OCI-M1 (cell line): ENCODE measurements around the gene HOXA6.
A peak's percentile ranks its signal among the peaks of the same experiment; 100 is the strongest.

ENCODE experiments used
- DNase-seq: peaks from one replicate; lab custom pipeline; 2025; lab: John Stamatoyannopoulos, UW

Gene HOXA6

DNA sequence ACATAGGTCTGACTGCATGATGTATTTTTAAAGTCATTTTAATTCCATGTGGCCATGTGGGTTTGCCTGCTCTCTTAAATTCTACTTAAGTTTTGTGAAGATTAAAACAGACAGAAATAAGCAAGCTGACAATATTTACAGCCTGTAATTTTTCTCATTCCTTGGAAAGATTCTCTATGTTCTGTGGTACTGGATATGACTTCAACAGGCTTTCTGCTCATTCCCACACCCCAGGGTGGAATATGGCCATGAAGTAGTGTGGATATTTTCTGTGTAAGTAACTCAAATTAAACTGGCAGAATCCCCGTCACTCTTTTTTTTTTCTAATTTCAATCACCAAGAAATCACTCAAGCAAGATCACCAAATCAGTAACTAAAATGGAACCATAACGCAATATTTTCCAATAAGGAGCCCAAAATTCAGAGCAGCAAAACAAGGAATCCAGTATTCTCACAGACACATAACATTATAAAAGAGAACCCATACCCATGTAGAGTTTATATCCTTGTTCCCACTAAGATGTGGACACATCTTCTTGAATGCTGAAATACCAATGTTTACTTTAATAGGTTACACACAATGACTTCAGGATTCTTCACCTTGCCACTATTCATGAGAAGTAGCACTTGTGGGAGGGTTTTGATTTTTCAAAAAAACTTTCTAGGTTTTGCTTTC is 9.8 kb downstream of the HOXA6 start:
- DNase-seq = no peak

DNA sequence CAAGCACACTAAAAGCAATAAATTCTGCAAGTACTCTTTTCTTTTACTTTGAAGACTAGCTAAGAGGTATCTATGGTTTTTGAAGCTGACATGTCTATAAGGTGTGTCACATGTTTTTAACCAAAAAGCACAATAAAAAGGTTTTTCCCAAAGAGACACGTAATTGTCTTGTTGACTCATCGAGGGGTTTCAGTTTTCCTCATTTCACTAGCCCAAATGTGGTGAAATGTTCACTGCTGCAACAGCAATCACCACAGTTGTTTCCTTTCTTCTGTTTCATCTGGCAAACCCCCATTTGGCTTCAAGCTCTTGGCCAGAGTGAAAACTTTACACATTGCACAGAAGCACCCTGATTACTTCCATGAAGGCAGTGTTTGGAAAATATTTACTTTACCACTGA is 13.2 kb downstream of the HOXA6 start:
- DNase-seq = peak; percentile 9

DNA sequence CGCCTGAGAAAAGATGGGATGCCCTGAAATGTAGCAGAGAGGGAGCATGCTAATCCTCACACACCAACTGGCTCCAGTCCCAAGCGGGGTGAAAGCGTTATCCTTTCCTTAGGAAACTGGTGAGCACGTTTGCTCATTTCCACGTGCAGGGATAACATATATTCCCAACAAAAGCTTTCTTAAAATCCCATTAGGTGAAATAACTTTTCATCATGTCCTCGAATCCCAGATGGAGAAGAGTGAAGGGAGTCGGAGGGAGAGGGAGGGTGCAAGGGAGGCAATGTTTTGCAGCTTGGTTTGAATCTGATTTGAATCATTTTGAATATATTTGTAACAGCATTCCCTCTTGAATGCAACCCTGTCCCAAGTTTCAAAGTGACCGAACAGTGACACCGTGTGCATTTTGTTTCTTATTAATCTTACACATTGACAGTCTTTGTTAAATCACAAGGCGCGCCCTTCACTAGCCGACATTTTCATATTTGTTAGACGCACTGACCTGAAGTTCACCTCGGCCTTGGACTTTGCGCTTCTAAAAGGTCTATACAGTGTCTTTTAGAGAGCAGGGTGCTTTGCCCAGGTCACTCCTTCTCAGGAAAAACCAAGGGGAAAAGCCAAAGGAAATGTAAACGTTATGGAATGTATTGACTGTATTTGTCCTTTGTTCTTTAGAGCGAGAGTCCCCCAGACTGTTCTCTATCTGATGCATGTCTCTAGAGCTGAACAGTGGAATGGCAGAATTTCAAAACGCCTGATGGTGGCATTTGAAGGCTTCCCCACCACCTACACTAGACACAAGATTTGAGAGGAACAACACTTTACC is 14.0 kb downstream of the HOXA6 start:
- no peak for DNase-seq

DNA sequence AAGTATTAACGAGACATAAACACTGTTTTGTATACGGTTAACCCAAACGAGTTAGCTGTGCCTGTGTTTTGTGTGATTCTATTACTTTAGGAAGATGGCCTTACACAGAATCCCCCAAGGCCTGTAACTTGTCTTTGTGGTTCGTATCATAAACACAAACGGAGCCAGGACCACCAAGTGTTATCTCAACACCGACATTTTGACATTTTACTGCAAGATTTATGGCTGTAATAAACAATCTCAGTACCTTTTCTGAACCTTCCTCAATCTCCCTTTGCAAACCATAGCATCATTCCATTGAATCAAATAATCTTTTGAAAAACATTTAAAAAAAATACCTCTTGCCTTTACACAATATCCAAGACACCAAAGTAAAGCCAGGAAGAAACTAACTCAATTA is 14.6 kb downstream of the HOXA6 start:
- no peak for DNase-seq

DNA sequence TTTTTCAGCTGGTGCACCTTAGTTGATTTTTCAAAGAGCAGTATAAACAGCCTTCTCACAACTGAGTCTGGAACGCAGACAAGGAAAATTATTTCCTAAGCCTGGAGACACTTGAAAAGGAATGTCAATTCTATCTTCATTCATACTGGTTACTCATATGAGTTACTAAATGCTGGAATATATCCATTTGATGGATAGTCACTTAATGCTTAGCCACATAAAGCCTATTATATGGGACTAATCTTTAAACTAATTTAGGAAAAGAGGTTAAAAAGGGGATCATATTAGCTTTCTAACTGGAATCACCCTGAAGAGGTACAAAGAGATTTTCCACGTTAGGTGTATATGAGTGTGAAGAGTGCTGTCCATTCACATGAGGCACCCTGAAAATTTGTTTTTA is 15.4 kb downstream of the HOXA6 start:
- no peak for DNase-seq

DNA sequence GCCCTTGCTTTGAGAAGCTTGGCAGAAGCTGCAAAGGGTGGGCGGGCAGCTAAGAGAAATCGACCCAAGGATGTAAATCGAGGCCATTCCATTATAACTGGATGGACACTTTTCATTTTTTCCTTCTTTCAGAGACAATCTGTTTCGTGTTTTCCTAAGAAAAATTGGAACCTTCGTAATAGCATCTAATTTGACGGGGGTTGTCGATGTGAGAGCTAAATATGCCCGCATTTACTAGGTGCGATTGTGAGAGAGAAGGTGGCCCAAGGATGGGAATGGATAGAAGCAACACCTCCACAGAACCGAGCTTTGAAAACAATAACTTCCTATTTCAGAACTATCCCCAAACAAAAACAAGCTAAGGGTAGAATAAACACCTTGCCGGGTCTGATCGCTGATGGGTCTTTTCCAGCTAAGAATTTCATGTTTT is 16.2 kb downstream of the HOXA6 start:
- DNase-seq = no peak

DNA sequence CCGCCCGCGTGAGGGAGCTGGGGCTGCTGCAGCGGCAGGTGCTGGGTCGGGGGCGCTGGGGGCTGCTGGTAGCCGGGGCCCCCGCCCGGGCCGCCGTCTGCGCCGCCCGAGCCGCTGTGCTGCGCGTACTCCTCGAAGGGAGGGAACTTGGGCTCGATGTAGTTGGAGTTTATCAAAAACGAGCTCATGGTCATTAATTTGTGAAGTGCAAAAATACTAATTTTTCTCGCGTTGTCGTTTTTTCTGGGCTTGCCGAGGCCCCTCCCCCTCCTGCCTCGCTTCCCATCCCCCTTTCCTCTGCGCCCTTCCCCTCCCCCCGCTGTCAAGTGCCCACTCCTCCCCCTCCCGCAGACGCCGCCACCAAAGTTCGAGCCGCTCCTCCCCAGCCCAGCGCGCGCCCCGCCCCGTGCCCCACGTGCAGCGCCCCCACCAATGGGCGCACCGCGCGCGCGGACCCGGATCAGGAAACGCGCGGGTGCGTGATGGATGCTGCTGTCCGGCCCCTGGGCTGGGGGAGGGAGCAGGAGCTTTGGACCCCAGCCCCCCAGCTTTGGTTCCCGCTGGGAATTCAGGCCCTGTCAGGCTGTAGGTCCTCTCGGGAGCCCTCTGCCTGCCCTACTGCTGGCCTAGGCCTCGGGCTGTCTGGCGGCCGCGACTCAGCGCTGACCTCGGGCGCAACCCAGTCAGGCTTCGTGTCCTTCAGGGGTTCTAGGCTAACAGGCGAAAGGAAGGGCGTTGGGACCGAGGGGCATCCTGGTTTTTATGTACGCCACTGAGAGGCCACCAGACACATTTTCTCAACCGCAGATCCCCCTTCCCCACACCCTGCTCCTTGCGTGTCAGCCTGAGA is 16.8 kb downstream of the HOXA6 start, which contains the start of gene HOXA4:
TSS of gene HOXA4 (minus strand) at position 218 of the 850 bp plus-strand sequence. CDS start at position 194, 24 bp downstream.
- peak; percentile 90 for DNase-seq

DNA sequence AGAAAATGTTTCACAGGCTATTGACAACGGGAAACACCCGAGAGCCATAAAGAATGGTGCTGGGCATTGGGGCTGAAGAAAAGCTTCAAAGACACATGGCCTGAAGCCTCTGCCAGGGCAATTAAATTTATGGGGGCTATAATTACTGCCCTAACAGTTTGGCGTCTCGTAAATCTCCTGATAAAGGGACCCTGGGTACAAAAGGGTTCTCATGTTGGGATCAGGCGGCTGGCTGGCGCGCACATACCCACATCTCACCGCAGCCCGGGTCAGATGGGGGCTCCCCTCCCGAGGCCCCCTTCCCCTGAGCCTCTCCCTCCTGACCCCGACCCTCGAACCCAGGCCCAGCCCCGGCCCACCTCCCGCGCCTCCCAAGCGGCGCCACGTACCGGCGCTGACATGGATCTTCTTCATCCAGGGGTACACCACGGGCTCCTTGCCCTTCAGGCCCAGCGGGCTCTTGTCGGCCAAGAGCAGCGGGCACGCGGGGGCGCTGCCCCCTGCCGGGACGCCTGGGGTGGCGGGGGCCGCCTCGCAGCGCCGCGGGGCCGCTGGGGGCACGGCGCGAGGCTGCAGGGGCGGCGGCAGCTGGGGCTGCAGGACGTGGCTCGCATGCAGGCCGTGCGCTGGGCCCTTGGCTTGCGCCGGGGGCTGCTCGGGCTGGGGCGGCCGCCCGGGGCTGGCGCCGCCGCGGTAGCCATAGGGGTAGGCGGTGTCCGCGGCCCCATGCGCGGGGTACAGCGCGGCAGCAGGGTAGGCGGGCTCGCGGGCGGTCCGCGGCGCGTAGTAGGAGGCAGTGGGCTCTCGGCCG is 17.6 kb downstream of the HOXA6 start:
- DNase-seq = peak; percentile 38

DNA sequence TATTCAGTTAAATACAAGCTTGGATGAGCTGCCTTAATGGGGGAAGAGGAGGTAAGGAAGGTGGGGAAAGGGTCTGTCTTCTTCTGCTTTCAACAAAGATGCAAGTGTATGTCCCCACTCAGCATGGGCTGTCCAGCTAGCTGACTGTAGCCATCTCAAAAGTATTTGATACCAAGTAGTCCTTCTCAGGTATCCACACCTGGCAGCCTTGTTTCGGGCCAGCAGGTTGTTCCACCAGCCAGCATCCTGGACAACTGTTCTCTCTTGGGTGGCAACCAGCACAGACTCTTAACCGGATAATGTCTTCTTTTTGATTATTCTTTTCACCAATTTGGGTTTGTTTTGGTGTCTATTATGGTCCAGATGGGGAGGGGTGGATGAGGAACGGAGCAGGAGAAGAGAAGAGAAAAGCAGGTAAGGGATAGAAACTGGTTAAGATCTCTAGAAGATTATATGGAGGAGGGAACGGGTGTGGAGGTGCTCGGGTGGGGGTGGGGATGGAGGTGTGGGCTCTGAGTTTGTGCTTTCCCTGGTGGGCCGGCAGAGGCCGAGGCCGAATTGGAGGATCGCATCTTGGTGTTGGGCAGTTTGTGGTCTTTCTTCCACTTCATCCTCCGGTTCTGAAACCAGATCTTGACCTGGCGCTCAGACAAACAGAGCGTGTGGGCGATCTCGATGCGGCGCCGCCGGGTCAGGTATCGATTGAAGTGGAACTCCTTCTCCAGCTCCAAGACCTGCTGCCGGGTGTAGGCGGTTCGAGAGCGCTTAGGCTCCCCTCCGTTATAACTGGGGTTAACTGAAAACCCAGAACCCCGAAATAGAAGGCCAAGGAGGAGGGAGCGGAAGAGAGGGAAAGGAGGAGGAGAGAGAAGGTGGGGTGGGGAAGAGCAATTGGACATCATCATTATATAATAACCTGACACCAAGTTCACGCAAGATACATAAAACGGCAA is 18.5 kb downstream of the HOXA6 start:
- no peak for DNase-seq

DNA sequence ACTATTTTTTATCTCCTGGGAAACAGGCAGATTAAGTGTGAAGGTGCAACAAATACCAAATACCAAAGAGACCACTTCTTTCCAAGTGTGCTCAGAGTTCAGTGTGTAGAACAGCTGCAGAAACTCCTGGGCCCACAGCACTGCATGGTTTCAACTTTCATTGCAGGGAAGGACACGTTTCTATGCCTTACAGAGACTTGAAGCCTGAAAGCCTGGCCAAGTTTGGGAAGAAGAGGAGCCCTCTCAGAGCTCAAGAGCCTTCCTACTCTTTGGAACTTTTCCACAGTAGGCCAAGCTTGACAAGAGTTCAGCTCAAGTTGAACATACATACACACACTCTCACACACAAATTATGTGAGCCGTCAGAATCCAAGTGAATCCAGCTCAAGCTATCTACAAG is 19.5 kb downstream of the HOXA6 start:
- DNase-seq = no peak

DNA sequence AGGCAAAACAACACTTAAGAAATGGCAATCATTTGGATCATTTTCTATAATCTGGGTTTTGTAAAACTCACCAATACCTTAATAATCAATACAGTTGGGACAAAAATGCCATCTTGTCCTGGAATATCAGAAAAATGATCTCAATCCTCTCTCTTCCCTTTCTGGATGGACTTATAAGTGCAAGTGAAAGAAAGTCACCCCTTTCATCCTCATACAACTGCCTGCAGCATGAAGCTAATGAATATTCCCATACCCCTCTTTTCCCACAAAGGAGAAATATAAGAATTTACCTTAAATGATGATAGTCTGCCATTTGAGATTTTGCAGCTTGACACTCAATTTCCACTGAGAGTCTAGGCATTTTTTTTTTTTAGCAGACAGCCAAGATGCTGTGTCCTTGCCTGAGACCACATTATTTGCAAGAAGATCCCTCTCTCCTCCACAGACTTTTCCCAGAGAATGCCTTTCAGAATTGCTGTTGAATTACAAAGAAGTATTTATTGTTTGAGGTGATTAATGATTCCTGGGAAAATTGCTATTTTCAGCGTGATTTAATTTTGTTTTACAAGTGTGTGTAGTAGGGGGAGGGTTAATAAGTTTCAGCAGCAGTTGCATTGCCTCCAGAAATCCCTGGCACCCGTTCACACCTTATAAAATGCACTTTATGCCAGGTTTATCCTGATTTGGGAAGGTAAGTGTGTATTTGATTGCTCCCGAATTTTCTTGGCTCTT is 20.8 kb downstream of the HOXA6 start:
- no peak for DNase-seq

DNA sequence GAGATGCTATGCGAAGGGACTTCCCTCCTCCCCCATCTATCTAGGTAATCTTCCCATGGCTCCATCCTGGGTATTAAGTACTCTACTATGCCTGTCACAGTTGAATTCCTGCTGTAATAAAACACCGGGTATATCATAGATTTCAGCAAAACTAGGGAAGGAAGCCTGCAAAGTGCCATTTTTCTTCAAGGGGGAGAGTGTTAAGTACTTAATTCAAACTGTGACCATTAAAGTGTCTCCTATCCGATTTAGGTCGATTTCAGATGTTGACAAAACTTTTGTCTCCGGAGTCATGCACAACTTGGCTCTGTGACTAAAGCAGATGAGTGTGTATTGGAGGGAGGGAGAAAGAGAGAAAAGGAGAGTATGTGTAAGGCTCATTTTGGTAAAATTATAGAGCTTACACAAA is 21.6 kb downstream of the HOXA6 start:
- DNase-seq = no peak

DNA sequence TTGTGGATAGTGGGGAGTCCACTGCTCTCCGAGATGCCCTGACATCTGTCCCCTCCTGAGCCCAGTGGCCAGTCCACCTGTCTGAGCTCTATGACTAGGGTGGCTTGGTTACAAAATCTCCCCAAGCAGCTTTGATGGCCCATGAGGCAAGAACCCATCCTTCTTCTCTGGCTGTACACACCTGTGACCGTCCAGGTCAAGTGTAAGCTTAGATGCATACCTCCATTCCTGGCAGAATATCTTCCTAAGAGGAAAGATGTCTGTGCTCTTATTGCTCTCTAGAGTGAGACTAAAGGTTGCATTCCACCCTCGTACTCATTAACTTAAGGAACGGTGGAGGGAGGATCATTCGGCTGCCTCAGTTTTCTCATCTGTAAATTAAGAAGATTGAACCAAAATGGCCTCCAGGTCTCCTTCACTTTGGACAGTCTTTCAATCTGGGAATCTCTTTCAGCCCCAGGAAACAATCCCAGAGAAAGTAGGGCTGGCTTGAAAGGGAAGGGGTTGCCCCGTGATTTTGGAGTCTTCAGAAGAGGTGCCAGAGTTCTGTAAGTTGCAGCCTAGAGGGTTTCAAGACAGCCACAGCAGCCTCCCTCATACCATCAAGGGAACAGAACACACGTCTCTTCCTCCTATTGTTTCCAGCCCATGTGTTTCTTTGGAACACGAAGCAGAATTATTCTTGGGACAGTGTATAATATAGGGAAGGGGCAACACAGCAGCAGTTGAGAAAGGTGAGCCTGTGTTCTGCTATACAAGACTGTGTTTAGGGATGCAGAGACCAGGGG is 22.5 kb downstream of the HOXA6 start:
- DNase-seq = no peak

DNA sequence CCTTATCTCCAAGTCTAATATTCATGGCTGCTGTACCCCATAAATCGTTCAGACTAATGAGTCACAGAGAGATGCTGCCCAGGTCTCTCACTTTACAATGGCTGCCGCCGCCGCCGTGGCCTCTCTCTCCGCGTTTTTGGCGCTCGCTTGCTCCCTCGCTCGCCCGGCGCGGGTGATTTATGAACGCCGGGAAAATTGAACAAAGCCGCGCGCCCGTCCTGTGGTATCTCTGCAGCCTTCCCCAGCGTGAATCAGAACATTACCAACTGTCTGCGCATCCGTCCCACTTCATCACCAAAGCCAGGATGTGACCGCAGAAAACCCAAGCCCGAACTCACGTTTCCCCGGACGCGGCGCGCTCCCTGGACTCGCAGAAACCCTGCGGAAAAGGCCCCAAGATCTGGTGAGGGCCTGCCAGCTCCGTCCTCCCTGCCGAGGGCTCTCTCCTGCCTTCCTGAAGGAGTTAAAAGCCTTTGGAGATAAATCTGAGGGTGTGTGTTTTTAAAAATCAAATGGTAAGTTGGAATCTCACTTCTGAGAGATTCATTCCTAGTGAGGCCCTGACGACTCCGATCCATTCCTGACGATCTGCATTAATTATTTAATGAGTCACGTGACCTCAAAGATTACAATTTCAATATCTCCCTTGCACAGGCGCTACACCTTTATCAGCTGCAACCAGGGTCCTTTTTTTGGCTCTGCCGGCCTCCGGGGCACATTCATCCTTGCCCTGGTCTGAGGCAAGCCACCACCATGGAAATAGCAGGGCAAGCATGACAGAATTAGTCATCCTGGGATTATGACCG is 23.3 kb downstream of the HOXA6 start:
- DNase-seq = no peak

DNA sequence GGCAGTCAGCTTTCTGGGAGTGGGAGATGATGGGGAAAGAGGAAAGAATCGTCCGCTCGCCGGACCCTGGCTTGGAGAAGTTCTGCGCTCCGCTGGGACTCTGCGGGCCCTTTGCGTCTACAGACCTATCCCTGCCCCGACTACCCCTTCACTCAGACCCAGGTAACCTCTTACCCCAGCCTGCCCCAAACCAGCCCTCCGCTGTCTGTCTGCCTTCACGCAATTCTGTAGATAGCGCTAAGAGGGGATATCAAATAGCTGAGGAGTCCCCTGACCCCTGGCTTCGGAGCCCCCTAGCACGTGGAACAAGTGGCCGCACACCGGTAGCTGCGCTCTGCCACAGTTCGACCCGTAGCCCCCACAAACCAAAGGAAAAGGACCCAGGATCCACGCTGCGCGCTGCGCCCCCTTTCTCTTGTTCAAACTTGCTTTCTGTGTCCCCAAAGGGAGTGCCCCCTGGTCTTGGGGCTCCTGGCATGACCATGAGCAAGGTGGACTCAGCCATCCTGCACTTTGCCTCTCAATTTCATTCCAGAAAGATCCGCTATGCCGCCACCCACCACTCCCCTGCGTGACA is 24.0 kb downstream of the HOXA6 start:
- DNase-seq = no peak

DNA sequence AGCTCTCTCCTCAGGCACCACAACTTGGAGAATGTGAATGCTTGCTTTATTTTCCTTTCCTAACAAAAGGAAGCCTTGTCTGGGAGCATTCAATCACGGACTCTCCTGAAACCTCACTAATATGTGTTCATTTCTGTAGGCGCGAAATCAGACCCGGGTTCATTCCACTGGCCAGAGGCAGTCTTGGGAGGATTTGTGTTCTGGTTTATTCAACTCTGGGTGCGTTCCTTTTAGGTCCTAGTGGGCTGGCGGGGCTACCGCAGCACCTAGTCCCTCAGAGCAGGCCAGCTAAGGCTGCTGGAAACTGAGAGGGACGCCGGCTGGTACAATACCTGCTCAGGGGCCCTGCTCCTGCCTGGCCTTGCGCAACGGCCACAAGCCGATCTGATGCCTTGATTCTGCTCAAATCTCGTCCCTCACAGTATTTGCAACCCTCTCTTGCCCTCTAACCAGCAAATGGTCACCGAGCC is 24.5 kb downstream of the HOXA6 start:
- DNase-seq = no peak

DNA sequence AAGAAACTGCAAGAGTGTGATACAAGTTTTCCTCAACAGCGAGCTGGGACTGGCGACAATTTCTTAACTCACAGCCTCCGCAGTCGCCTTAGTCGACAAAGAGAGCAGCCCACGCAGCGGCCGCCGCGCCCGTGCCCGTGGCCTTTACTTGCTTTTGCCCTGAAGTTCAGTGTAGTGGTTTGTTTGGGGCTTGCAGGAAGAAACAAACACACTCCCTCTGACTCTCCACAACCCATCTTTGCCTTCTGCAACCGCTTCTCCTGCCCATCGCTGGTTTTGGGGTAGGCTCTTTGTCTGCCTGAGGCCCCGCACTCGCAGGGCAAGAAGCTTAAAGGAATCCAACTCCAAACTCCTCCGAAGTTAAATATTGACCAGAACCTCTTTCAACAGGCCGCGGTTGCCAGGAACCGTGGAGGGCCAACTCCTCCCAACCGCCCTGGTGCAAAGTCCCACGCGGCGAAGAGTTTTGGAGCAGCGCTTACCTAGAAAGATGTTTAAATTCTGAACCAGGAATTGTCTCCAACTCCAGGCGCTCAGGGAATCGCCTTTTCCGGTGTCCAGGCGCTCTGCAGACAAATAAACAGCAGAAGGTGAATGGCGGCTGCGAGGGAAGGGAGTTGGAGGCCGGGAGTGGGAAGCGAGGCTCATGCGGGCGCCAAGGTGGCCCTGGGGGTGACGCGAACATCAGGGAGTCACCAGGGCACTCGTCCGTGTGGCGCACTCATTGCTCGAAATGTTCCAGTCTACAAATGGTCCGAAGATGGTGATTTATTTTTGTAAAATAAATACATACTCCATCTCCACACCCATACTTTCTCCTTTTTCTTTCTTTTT is 25.3 kb downstream of the HOXA6 start:
- DNase-seq = no peak
